ENCODE measurements around the gene TSC22D3.
"Not testable (repeated sequence)": the region's sequence is repeated elsewhere in the genome, so short reads cannot be mapped to it uniquely, and the experiment has no call there.

The TSC22D3 gene

GRCh38 chrX:107775734-107776511 lies at the start of gene TSC22D3:
TSS of gene TSC22D3 (minus strand) at chrX:107775787. CDS start at chrX:107775419, 368 bp downstream.
- DNase-seq, result peak; percentile 54

GRCh38 chrX:107823456-107823855 lies 47.9 kb upstream of the TSC22D3 start:
- DNase-seq, result peak; percentile 76

- no peak for DNase-seq
Observed at GRCh38 chrX:107823042-107823441, 47.5 kb upstream of the TSC22D3 start.

- no peak for DNase-seq
Observed at GRCh38 chrX:107818900-107819521, 43.4 kb upstream of the TSC22D3 start.

- DNase-seq, result not testable (repeated sequence)
Observed at GRCh38 chrX:107810053-107810452, 34.5 kb upstream of the TSC22D3 start.

- no peak for DNase-seq
Observed at GRCh38 chrX:107805179-107805578, 29.6 kb upstream of the TSC22D3 start.

GRCh38 chrX:107804427-107804826 lies 28.8 kb upstream of the TSC22D3 start:
- DNase-seq, result no peak

- DNase-seq, result no peak
Observed at GRCh38 chrX:107787827-107788226, 12.2 kb upstream of the TSC22D3 start.

GRCh38 chrX:107780525-107780924 lies 4.9 kb upstream of the TSC22D3 start:
- DNase-seq, result no peak

GRCh38 chrX:107777536-107777832 lies 1.9 kb upstream of the TSC22D3 start, which contains the start of gene NCBP2L:
TSS of gene NCBP2L (plus strand) at chrX:107777733. CDS start at chrX:107794221, 16,488 bp downstream.
- DNase-seq, result no peak

- DNase-seq, result peak; percentile 80
Observed at GRCh38 chrX:107776649-107777535, 1.3 kb upstream of the TSC22D3 start.

- no peak for DNase-seq
Observed at GRCh38 chrX:107775000-107775733, 420 bp downstream of the TSC22D3 start.

- DNase-seq, result no peak
Observed at GRCh38 chrX:107773906-107774435, 1.6 kb downstream of the TSC22D3 start.

- DNase-seq, result no peak
Observed at GRCh38 chrX:107773206-107773605, 2.4 kb downstream of the TSC22D3 start.

GRCh38 chrX:107769581-107770317 lies 5.8 kb downstream of the TSC22D3 start:
- no peak for DNase-seq

- no peak for DNase-seq
Observed at GRCh38 chrX:107768051-107768450, 7.5 kb downstream of the TSC22D3 start.

GRCh38 chrX:107766470-107767150 lies 9.0 kb downstream of the TSC22D3 start:
- peak; percentile 57 for DNase-seq

- no peak for DNase-seq
Observed at GRCh38 chrX:107764845-107765608, 10.6 kb downstream of the TSC22D3 start.

GRCh38 chrX:107763647-107764046 lies 11.9 kb downstream of the TSC22D3 start:
- no peak for DNase-seq
